Stimulated activated CD4-positive, alpha-beta T cell treated with anti-CD3 and anti-CD28 coated beads, Interleukin-1b, Interleukin-23, amount 100 ng/mL, for 24 hours (primary cell): ENCODE data around the gene ELOVL6.

Experiments
- DNase-seq, 4 experiments: peaks; one replicate each; pipeline ENCODE4 v3.0.0-alpha.2; 2020; ENCODE audit warnings: low read depth in 4 of 4, low spot score in 1 of 4

ELOVL6 gene

GRCh38 chr4:109998867-109999584, 199.4 kb downstream of the ELOVL6 start:
- no peak for DNase-seq

GRCh38 chr4:109996526-109996925, 201.9 kb downstream of the ELOVL6 start:
- no peak for DNase-seq
